GM19239 (cell line): ENCODE measurements around the gene TRA2B.
A peak's percentile ranks its signal among the peaks of the same experiment; 100 is the strongest.

Experiments
- DNase-seq: peaks from one replicate; pipeline ENCODE4 v3.0.0; 2011; ENCODE audit warnings: low spot score; ENCODE audit not compliant: insufficient read length
- FAIRE-seq: peaks from 2 replicates; lab custom pipeline; 2011; peaks lifted over from hg19 to GRCh38; lab: Jason Lieb, UNC

Gene TRA2B

DNA sequence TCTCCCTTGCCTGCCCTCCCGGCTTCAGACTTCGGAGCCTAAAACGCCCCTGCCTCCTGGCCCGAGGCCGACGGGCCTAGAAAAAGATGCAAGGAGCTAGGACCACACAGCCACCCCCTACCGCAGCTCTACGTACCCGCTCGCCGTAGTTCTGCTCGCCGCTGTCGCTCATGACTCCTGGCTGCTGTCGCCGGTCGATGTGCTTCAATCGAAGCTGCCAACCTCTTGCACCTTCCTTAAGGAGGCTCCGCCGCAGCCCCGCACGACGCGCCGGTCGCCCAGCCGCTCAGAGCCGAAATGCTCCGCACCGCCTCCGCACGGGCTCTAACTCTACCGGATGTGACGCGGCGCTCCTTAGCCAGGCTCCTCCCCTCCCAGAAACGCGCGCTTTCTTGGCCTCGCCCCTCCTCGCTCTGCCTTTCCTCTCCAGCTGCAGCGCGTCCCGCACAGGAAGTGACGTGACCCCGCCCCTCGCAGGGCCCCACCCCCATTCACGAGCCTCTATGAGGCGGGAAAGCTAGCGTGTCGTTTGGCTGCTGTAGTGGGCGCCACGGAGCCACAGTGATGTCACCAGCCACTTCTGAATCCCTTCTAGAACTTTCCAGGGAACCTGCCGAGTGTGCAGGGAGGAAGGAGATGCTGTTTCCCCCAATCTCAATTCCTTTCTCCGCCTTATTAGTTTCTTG is at the start of gene TRA2B:
TRA2B (minus strand) TSS at position 326 of the 686 bp plus-strand sequence; CDS start at position 172, 154 bp downstream.
- FAIRE-seq (peak; percentile 96), DNase-seq (peak; percentile 86)

DNA sequence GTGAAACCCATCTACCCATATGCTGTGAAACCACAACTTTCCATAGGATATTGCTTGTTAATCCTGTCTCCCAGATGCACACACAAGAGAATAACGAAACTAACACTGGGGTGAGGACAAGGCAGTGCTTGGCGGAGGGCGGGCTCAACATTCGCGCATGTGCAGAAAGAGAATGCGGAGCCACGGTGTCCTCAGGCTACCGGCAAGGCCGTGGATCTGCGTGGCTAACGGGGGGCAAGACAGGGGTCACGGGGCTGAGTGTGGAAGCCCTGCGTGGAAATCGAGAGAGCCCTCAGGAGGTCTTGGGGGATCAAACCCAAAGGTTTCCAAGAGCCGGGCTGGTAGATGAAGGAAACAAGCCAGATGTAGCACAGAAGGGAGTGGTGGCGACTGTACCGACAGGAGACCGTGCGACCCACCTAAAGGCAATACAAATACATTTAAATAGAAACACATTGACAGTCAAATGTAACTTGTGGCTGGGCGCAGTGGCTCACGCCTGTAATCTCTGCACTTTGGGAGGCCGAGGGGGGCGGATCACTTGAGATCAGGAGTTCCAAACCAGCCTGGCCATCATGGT is 48.5 kb upstream of the TRA2B start:
- FAIRE-seq (no peak), DNase-seq (no peak)

DNA sequence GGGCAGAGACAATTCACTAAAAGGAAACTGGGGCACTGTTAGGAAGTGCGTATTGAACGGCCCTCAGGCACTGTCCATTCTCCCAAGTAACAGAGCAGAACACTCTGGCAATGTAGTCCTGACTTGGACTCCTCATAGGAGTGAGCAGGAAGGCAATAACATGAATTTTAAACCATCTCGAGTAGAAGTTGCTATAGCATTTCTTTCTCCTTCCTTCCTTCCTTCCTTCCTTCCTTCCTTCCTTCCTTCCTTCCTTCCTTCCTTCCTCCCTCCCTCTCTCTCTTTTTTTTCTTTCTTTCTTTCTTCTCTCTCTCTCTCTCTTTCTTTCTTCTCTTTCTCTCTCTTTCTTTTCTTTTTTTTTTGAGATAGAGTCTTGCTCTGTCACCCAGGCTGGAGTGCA is 46.4 kb upstream of the TRA2B start:
- DNase-seq = no peak
- FAIRE-seq = no peak

DNA sequence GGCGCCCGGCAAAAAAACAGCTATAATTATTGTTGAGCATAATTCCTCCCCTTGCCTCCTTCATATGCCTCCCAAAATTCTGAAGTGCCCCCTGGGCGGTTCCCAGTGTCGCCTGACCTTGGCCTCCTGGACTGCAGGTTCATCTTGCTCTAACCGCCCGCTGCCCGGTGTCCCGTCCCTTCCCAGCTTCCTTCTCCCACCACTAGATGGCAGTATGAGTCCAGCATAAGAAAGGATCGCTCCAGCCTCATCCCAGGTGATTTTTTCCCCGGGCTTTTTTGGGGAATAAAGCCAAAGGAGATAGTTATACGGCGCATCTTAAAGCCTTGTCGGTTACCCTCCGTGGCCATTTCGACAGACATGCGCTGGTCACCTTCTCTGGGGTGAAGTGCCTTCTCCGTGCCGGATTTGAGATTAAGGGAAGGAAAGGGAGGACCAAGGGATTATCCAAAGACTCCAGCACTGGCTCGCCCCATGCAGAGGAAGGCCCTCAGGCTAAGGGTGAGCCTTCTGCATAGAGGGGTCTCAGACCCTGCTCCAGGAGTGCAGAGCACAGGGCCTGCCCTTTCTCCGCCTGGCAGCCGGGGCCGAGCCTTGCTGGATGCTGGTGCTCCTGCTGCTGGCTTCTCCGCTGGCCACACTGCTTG is 45.8 kb upstream of the TRA2B start:
- peak; percentile 37 for DNase-seq
- FAIRE-seq = peak; percentile 89

DNA sequence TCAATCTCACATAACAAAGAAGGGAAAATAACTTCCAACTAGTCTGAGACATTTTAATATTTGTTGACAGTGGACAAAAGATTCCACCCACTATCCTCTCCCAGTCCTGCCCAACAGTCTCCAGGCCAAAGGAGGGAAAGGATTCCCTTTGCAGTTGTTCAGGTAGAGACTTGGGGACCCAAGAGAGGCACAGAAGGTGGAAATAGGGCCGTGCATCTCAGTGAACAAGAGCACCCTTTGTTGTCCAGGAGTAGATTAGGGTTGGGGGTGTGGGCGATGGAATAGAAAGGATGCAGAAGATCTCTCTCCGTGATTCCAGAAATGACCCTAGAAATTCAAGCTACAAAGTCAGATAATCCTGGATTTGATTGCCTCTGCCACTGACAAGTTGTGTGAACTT is 44.8 kb upstream of the TRA2B start:
- DNase-seq (no peak), FAIRE-seq (no peak)

DNA sequence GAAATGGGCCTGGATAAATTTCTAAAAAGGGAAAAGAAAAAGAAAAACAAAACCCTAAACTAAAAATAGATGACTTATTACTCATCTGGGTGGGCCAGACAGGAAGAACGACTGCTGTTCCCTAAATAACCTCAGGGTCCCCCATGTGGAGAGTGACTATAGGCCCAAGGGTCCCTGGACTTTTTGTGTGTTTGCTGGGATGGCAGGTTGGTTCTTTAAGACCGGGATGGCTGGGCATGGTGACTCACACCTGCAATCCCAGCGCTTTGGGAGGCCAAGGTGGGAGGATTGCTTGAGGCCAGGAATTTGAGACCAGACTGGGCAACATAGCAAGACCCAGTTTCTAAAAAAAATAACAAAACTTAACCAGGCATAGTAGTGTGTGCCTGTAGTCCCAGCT is 43.8 kb upstream of the TRA2B start:
- FAIRE-seq (no peak), DNase-seq (no peak)

DNA sequence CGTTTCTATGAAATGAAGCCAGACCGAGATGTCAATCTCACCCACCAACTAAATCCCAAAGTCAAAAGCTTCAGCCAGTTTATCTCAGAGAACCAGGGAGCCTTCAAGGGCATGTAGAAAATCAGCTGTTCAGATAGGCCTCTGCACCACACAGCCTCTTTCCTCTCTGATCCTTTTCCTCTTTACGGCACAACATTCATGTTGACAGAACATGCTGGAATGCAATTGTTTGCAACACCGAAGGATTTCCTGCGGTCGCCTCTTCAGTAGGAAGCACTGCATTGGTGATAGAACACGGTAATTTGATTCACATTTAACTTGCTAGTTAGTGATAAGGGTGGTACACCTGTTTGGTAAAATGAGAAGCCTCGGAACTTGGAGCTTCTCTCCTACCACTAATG is 41.9 kb upstream of the TRA2B start:
- FAIRE-seq (no peak), DNase-seq (no peak)

DNA sequence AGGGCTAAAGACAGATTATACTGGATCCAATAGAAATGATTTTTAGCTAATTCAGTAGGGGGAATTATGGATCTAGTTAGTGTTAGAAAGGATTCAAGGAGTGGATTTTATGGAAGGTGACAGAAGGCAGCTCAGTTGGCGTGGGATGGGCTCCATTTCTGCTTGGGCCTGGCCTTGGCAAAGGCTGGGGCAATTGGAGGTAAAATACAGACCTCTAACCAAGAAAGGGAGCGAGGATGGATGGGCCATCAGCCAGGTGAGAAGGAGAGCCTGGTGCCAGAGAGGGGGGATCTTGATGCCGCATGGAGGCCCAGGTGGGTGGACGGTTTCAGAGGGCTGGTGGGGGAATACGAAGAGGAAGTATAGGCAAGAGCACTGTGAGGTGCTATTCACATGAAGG is 40.7 kb upstream of the TRA2B start:
- DNase-seq (no peak), FAIRE-seq (no peak)

DNA sequence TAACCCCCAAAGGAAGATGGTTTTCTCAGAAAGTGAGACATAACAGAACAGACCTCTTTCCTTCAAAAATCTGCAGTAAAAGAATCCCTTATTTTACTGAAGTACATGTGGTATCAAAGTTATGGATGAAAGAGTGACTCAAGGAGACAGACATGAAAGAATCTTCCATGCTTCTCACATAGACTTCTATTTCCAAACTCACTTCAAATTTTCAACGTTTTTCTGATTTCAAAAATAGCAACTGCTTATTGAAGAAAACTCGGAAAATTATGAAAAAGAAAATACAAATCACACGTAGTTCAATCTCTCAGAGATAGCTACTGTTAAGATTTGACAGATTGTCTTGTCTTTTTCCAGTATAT is 39.8 kb upstream of the TRA2B start:
- DNase-seq (no peak), FAIRE-seq (no peak)

DNA sequence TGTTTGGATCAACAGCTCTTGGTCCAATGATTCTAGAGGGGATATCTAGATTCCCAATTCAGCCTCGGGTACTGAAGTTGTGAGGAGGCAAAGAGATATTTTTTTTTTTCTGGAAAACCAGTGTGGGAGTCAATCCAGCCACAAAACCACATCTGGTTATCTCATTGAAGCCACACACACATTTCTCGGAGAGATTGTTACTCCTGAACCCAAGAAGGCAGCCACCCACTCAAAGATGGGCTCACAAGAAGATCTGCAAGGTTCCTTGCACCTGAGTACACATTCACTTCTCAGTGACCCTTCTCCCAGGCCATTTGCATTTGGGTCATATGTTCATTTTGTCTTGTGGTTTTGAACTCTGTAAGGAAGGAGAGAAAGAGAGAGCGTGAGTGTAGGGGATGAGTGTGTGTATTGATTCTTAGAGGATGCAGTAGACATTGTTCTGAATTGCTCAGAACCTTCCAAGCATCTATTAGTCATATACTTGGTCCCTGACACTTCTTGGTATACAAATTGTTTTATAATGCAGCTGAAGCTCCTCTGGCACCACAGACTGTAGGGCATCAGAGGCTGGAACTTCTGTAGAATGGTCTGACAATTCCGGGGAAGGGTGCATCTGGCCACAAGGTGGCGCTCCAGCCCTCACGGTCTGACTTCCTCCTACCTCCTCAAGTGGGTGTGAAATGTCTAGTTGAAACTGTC is 39.3 kb upstream of the TRA2B start:
- peak; percentile 77 for DNase-seq
- FAIRE-seq = peak; percentile 90

DNA sequence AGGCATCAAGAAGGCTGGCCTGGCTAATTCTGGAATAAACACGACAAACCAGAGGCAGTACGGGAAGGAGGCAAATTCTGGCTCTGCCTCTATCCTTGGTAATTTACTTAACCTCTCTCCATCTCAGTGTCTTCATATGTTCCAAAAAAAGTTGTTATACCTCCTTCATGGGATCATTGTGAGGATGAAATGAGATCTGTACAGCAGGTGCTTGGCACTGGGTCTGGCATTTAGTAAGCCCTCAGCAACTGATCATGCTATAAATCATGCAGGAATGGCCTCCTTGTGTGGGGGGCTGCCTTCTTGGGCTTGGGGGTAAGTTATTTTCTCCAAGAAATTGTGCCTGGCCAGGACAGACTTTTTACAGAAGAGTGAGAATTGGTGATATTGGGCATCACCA is 38.3 kb upstream of the TRA2B start:
- DNase-seq (no peak), FAIRE-seq (no peak)

DNA sequence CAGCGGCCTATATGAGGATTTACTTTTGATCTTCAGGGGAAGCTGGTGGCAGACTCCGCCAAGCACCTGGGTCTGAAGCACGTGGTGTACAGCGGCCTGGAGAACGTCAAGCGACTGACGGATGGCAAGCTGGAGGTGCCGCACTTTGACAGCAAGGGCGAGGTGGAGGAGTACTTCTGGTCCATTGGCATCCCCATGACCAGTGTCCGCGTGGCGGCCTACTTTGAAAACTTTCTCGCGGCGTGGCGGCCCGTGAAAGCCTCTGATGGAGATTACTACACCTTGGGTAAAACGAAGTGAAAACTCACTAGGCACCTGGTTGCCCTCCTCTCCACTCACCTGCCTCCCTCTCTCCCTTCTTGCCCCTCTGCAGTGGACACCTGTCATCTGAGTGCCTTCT is 33.8 kb upstream of the TRA2B start:
- DNase-seq (no peak), FAIRE-seq (no peak)

DNA sequence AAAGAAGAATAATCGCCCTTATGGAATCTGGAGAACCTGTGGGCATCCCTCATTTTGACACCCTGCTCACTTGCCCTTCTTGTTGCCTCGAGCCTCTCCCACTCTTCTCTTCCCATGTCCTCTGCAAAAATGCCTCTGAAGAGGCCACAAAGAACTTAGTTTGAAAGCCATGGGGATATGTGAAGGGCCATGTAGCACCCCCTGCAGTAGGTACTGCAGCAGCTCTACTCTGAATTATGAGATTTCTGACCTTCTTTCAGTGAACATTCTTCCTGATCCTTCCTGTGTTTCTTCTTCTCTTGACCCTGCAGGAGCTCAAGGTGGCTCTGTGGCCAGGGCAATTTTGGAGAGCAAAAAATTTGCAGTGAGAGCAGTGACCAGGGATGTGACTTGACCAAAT is 30.4 kb upstream of the TRA2B start:
- FAIRE-seq (no peak), DNase-seq (no peak)

DNA sequence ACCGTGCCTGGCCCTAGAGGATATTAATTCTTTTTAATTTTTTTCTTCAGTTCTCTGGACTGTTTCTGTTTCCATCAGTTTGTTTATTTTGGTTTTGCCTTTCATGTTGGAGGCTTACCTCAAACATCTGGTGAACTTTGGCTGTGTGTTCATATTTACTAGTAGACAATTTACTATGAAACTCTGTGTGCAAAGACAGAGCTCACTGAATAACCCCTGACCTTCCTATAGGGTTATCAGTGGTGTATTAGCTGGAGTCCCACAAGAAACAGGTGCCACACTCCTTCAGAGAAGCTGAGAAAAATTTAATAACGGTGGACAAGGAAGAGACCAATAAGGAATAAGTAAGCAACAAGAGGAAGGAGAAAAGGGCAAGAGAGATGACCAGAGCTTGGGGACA is 28.8 kb upstream of the TRA2B start:
- FAIRE-seq (no peak), DNase-seq (no peak)

DNA sequence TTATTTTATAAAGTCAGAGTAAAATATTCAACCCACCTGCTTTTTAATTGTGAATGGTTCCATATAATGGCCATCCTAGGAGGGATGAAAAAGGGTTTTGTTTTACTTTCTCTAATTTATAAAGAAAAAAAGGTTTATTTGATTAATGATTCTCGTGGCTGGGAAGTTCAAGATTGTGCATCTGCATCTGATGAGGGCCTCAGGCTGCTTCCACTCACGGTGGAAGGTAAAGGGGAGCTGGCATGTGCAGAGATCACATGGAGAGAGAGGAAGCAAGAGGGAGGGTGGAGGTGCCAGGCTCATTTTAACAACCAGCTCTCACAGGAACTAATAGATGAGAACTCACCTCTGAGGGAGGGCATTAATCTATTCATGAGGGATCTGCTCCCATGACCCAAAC is 27.7 kb upstream of the TRA2B start:
- DNase-seq (no peak), FAIRE-seq (no peak)

DNA sequence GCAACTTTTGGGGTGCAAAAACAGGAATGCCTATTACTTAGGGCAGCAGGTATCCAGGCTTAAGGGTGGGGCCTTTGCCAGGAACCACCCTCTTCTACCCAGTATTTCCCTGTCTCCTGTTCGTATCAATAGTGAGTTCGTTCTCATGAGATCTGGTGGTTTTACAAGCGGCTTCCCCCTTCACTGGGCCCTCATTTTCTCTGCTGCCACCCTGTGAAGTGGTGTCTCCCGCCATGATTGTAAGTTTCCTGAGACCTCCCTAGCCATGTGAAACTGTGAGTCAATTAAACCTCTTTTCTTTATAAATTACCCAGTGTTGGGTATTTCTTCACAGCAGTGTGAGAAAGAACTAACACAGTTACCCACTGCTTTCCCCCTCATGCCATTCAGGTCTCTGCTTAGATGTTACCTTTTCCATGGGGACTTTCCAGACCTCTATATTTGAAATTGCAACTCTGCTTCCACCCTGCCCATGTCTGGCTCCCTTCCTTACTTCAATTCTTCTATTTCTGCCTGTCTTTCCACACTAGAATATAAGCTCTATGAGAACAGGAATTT is 23.9 kb upstream of the TRA2B start:
- DNase-seq (no peak), FAIRE-seq (no peak)

DNA sequence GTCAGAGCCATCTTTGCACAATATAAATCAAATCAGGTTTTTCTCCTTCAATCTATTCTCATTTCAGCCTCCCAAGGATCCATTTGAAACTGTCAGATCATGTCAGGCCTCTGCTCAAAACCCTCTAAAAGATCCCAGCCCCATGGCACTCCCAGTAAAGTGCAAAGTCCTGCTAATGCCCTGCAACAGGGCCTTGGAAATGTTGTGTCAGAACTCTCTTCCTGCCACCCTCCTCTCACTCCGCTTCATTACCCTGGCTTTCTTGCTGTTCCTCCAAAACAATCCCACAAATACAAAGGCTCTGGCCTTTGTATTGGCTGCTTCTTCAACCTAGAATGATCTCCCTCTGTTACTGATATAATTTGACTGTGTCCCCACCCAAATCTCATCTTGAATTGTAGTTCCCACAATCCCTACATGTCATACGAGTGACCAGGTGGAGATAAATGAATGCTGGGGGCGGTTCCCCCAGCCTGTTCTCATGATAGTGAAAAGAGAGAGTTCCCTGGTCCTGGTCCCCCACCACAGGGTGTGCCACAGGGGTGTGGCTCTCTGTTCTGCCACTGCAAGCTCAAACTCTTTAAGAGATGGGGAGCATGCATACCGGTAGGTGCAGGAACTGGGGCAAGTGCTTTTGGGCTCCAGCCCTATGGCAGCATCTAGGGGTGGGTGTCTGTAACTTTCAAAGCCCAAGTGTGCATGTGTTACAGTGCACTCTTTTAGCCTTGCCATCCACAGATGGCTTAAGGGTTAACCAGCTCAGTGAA is 22.9 kb upstream of the TRA2B start:
- FAIRE-seq (no peak), DNase-seq (no peak)

DNA sequence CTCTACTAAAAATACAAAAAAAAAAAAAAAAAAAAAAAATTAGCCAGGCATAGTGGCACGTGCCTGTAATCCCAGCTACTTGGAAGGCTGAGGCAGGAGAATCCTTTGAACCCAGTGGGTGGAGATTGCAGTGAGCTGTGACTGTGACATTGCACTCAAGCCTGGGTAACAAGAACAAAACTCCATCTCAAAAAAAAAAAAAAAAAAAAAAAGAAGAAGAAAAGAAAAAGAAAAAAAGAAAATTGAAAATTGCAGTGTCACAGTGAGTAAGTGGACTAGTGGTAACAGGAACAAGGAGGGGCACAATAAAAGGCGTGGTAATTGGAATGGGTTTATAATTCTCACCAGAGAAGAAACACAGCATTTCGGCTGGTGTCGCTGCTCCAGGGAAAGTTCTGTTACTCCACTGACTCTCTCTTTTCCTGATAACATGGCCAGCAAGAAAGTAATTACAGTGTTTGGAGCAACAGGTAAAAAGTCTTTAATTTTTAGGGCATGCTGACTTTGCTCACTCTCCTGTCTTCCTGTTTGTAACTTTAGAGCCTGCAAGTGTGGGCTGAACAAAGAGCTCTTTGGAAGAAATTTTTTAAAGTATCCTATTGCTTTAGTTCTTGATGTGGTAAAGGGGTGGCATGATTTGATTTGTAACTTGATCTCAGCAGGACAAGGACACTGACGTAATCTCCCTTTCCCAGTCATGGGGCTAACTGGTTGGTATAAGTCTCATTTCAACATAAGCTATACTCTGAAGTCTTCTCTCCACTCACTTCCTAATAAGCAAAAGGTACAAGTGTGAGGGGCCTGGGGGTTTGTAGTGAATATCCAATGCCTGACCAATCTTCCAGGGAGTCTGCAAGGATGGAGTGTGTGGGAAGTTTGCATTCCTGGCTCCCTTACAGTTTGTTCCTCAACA is 22.1 kb upstream of the TRA2B start:
- FAIRE-seq (no peak), DNase-seq (no peak)

DNA sequence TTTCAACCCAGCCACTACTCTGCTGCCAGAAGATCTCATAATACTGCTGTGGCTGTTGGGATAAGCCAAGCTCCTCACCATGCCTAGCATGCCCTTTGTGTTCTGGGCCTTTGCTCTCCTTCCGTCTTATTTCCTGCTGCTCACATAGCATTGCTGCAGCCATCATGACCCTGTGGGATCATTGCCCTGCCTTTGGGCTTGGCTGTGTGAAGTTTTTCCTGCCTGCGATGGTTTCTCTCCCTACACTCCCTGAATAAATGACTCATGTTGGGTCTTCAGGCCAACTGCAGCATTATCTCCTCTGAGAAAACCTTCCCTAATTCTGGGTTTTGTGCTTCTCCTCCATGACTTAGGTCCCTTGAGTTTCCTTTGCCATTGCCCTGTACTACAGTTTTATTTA is 20.8 kb upstream of the TRA2B start:
- DNase-seq (no peak), FAIRE-seq (no peak)
